Stimulated activated CD4-positive, alpha-beta T cell treated with anti-CD3 and anti-CD28 coated beads, TNF-alpha, amount 100 ng/mL, for 48 hours (primary cell): Measurements from ENCODE around the gene CTSL.

ENCODE experiments used
- DNase-seq, 3 donors: peaks; one replicate each; pipeline ENCODE4 v3.0.0-alpha.2; 2020; ENCODE audit warnings: low read depth in 3 of 3

The CTSL gene

DNA sequence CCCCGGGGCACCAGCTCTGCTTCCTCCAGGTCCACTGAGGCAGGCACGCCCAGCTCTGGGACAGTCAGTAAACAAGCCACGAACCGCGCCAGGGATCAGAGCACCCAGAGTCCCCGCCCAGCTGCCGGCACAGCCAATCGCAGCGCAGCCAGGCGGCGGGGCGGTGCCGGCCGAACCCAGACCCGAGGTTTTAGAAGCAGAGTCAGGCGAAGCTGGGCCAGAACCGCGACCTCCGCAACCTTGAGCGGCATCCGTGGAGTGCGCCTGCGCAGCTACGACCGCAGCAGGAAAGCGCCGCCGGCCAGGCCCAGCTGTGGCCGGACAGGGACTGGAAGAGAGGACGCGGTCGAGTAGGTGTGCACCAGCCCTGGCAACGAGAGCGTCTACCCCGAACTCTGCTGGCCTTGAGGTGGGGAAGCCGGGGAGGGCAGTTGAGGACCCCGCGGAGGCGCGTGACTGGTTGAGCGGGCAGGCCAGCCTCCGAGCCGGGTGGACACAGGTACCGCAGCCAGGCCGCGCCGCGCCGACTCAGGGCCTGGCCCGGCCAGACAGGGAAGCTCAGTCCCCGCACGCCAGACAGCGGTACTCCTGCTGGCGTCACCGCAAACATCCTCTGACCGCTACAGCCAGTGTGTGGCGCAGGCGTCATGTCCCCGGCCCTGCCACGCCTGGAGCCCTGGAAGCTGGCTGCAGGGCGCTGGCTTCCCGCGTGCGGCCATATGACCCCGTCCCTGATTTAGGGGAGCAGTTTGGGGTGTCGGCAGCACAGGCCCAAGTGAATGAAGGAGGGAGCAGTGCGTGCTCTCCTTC, at the start of gene CTSL:
CTSL (plus strand) TSS at position 220 of the 810 bp plus-strand sequence. CDS start 1,485 bp downstream, outside the sequence.
- peak in 1 of 3 donors; percentile 30 for DNase-seq

DNA sequence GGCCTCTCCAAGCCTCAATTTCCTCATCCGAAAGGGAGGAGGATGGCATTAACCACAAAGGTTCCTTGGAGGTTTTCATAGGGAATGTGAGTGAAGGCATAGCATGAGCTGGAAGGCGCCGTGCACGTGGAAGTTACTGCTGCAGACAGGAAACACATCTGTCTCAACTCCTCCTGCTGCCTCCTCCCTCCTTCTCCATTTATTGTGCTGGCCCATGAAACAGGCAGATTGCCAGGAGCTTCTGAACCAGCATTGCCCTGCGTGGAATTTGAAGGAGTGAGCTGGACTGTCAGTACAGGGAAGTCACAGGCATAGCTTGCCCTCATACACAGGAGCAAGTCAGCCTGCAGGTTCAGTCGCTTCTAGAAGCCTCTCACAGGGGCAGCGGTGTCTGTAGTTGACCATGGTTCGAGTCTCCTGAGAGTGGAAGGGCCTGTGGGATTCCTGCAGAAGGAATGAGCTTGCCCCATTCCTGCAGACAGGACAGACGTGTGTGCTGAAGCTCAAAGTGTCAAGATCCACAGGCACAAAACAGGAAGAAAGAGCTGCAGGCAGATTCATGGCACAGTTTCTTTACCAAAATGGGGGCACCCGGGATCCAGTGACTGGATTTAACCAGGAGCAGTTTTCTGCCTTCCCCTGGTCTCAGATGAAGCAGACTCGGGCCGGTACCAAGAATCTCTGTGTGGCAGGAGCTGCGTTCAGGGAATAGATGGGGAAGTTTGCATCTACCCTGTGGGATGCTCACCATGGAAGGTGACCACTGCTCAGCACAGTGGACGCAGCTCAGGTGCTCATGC, 48.7 kb upstream of the CTSL start:
- no peak for DNase-seq

DNA sequence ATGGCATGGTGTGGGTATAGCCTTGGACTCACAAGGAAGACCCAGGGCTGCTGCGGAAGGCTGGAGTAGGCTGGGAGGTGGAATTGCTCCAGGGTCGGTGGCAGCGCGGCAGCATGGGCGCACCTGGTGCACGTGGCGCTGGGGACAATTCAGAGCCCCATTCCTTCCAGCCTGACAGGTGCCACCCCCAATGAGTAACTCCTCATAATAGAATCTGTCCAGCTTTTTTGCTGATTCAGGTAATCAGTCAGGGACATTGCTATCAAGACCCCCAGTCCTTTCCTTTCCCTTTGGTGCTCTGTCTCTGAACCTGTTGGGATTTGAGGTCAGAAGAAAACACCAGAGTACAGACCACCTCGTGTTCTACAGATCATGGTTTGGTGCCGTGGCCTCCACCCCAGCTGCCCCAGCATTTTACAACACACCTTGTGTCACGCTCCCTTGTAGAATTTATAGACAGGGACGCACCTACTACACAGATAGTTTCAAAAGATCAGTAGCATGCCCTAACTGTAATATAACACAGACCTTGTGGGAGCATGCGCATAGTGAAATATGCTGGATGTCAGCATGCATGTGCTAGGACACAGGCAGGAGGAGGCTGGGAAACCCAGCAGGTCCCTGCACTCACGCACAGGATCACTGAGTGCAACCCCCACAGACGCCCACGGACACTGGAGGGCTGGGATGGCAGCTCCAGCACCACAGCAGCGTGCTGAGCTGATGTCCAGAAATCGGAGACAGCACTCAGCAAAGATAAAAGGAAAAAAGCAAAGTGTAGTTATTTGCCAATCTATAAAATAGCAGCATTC, 47.9 kb upstream of the CTSL start:
- no peak for DNase-seq

DNA sequence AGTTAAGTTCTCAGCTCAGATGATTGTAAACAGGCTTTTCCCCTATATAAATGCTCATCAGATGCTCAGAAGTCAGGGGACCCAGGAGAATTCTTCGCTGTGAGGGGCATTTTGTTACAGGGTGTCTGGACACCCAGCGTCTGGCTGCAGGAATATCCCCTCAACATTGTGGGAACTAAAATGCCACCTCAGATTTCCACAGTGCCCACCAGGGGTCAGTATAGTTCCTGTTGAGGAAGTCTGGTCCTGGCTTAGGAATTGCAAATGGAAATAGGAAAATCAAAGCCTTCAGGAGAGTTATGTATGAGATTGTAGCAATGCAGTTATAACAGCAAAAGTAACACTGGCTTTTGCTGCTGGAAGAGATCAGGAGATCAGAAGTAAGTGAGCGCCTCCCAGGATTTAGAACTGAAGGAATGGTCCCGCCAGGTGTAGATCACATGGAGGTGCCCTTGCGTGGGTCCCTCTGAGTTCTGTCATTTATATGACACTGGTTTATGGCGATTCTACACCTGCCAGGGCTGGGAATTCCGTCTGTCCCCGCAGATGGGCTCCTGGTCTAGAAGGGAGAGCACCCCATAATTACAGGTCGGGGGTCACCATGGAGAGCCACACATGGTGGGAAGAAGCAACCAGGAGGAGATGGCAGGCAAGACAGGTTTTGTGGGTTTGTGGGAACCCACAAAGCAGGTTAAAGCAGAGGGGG, 47.1 kb upstream of the CTSL start:
- DNase-seq, result no peak

DNA sequence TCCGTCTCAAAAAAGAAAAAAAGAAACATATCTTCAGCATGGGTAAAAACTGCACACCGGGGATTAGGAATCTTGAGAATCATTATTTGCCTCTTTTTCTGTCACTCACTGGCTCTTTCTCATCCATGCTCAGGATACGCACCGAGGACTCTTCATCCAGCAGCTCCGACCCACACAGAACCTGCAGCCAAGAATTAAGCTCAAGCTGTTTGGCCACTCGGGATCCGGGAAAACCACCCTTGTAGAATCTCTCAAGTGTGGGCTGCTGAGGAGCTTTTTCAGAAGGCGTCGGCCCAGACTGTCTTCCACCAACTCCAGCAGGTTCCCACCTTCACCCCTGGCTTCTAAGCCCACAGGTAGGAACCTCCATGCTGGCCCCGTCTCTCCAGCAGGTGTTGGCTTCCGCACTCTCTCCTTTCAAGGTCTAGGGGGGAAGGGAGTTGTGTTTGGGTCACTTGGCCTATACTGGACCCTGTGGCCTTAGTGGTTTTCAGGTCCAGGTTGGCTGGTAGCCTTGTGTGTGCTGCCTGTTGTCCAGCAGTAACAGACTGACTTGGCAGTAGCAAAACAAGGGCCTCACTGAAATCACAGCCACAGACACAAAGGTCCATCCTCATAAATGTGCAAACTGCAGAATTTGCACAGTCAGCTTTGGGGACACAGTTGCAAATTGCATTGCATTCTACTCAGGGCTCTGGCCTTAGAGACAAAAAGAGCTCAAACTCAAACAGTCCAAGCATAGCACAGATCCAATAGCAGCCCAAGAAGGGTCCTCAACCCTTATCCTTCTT, 44.5 kb upstream of the CTSL start:
- DNase-seq, result no peak

DNA sequence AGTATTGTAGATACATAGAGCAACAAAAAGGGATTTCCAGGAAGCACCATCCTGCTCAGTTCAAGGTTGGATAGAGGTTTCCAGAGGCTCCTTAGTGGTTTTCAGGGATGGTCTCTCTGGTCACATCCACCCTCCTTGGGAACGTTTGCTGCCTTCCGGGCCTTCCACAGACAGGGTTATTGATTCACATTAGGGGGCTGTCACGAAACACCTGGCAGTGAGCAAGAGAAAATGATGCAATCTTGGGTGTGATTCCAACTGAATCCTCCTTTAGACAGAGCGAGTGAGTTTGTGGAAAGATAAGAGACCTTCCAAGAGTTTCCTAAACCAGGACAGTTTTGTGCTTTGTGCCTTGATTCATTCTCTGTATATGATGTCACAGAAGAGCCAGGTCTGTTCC, 43.8 kb upstream of the CTSL start:
- no peak for DNase-seq

DNA sequence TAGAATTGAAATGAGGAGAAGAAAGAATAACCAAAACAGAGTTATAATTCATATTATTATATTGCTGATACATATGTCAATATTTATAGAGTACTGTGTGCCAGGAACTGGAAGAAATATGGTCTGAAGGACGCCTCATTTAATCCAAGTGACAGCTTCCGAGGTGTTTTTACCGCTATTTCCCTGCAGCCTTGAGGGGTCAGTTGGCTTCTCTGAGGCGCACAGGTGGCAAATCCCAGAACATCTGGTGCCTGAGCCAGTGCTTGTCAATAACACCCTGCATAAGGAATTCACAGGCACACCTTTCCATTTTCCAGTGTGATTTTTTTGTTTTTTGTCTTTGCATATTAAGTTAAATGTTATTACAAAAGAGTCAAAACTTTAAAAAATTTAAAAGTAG, 43.3 kb upstream of the CTSL start:
- DNase-seq, result no peak

DNA sequence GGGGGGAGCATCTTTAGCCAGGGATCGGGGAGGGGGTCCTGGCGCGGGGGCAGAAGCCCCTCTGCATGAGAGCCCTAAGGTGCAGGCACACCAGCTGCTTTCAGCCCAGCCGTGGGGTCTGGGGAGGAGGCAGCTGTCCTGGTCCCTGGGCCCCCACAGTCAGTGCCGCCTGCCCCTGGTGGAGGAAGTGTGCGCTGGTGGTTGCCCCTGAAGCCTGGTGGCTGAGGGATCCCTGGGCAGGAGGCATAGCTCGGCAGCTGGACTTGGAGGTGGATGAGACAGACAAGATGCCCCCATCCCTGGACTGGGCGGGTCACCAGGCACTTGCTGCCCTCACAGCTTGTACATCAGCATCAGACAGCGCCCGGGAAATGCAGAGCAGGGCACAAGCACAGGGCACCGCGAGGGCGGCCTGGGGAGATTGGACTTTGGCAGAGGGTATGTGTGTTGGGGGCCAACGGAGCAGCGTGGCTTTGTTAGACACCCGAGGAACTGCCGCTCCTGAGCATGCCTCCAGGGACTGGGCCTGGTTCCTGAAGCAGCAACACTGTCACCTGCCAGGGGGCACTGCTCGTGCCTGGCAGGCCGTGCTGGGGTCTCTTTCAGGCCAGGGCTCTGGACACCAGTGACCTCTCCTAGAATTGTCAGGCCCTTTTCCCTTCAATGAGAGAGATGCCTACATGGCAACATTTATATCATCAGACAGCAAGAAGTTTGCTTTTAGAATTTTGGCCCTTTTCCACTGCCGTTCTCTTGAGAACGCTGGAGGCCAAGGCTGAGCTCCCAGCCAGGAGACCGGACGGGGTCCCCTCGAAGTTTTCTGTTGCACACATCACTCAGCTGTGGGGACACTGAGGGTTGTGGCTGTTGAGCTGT, 41.9 kb upstream of the CTSL start:
- DNase-seq, result no peak

DNA sequence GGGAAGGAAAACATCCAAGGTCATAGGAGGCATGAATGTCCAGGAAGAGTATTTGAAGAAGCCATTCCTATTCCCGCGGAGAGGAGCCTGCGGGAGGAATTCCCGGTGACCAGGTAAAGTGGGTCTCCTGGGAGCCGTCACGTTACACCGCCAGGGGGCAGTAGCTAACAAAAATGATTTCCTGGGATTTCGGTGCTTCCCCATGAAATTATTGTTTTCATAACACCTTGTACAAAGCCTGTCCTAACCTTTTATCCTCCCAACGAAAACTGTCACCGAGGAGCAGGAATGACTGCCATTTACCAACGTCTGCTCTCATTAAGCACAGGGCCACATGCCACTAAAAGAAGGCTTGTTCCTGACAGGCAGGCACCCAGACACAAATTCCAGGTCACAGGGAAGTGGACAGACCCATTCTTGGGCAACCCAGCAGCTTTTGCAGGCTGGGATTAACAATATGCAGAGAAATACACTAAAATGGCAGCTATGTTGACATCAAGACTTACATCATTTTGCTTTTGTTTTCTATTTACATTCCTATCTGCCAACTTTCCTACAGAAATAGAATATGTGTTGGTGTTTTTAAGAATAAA, 41.2 kb upstream of the CTSL start:
- DNase-seq, result no peak

DNA sequence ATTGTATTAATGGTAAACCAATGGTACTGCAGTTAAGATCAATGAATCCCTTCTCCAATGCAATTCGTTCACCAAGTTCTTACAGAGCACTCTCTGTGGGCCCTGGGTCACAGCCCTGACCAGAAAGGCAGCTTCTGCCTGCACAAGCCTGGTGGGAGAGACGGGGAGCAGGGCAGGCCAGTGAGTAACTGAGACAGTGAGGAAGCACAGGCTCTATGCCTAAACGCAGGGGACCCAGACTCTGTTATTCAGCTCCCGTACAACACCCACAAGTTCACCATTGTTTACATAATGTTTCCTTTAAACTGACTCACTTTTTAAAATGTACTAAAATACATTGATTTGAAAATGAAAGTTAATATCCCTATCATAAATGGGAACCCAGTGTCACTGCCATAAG, 40.5 kb upstream of the CTSL start:
- no peak for DNase-seq

DNA sequence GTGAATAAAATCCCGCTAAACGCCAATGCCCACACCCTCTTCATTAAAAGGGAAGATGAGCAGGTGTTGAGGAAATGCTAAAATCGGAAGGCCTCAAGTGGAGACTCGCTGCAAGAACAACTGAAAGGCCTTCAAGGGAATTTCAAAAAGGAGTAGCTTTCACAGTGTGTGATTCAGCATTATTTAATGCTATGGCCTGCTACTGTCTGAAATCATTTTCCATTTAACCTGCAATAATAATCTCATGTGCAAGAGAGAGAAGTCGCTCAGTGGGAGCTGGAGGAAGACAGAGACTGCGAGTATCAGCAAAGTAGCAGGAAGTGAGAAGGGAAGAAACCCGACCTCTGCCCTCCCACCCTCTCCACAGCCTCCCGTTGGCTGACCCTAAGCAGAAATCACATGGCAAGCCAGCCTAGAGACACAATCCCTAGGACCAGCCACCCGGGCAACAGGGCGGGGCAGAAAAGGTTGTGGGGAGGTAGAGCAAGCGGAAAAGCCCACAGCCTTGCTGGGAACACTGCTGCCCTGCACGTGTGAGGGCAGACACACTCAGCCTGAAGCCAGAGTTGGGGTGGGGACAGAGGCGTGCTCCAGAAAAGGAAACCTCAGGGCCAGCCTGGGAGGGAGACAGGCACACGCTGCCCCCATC, 39.9 kb upstream of the CTSL start:
- no peak for DNase-seq

DNA sequence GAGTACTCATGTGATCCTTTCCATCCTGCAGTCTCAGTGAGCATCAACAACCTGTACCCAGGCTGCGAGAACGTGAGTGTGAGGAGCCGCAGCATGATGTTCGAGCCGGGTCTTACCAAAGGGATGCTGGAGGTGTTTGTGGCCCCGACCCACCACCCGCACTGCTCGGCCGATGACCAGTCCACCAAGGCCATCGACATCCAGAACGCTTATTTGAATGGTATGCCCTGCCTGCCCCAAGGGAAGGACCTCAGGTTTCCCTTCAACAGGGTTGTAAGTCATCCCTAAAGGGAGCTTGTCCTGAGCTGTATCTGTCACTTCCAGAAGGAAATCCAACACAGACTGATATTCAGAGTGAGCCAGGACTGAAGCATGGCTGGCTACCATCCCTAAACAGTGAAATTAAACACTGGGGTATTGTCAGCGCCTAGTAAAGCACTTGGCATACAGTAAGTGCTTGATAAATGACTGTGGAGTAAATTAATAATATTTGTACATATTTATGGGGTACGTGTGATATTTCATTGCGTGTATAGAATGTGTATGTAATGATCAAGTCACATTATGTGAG, 39.3 kb upstream of the CTSL start:
- DNase-seq, result no peak

DNA sequence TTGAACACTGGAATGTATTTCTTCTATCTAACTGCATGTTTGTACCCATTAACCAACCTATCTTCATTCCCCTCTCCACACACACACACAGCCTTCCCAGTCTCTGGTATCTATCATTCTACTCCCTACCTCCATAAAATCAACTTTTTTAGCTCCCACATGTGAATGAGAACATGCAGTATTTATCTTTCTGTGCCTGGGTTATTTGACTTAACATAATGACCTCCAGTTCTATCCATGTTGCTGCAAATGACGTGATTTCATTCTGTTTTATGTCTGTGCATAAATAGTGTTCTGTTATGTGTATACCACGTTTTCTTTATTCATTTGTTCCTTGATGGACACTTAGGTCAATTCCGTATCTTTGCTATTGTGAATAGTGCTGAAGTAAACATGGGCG, 38.7 kb upstream of the CTSL start:
- no peak for DNase-seq

DNA sequence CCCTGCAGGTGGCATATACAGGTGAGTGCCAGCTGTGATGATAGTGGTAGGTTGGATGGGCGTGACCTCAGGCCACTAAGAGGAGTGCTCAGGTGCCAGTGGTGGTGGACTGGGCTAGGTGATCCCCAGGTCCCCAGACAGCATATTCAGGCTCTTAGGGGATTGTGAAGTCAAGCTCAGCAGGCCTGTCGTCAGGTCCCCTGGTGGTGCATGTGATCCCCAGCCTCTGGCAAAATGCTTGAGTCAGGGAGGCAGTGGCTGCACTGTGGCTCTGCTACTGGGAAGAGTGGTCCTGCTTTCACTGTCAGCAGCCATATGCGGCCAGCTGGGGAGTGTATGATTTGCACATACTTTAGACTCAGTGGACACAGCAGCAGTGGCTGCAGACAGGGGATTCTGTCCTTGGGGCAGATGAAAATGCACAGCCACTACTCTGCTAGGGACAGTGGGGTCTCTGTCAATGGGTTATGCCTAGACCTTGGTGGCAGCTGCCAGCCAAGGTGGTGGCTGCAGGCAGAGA, 31.6 kb upstream of the CTSL start:
- no peak for DNase-seq

DNA sequence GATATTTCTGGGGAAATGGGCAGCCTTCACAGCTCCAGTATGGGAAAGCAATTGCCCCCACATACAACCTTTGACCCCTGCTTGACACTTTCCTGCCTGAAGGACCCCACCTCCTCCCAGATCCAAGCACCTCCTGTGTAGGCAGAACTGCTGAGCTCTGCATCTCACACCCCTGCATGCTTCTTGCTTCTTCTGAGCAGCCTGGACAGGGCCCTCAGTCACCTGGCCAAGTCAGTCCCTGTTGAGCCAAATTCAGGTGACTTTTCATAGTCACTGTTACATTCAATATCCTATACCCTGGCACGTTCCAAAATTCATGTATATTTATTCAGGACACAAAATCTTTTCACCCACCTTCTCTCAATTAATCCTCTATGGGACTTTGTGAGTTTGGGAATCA, 30.4 kb upstream of the CTSL start:
- no peak for DNase-seq

DNA sequence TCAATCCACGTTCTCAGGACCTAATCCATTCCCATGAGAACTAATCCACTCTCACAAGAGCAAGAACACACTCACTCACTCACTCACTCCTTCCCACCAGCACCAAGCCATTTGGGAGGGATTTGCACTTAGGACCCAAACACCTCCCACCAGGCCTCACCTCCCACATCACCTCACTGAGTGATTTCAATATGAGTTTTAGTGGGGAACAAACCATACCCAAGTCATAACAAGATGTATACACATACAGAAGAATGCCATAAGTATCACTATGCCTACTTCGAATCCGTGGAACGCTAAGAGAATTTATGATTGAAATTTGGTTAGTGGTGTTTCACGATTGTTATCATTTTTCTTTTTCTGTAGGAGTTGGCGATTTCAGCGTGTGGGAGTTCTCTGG, 29.3 kb upstream of the CTSL start:
- DNase-seq, result no peak

DNA sequence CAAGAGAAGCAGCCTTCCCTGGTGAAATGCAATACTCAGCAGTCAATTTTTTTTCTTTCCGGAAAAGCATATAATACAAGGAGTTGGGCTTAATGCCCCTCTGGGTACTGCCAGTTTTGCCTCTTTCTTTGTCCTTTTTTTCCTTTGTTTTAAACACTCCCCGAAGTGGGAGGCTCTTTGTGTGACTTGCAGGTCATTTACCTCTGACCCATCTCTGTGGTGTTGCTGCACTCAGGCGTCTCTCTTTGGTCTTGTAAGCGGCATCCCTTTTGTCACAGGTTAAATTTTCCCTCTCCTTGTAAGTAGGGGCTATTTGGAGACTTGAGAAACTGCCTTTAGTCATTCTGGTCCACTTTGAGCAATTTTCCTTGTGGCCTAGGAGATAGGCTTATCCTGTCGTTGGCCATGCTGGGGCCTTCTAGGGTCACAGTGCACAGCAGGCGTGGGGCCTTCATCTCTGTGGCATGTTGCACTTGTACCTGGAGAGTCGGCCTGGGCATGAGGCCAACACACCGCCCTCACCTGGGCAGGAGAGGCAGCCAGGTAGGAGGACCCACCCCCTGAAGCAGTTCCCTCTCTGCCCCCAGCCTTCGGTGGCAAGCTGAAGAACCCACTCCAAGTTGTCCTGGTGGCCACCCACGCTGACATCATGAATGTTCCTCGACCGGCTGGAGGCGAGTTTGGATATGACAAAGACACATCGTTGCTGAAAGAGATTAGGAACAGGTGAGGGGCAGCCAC, 27.7 kb upstream of the CTSL start:
- DNase-seq, result no peak

DNA sequence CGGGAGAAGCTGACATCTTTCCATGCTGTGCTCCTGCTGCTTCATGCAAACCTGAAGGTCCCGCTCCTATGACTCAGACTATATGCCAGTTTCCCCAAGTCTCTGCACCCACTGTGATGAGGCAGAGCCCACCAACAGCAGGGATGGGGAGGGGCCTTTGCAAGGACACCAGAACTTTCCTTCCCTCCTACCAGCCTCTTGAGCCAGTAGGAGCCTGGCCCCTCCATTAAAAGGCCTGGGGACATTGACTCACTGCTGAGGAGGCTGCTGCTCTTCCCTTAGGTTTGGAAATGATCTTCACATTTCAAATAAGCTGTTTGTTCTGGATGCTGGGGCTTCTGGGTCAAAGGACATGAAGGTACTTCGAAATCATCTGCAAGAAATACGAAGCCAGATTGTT, 26.1 kb upstream of the CTSL start:
- DNase-seq, result no peak
